Panc1 (cell line): ENCODE results near the gene UVSSA. TPM values are rescaled to one million over a fixed set of nuclear protein-coding genes. Genes with fewer than 3 reads are reported as not detected.

Experiments
- ATAC-seq: fragments of 200-7000 bp; cut with Tn5 transposase; 2 replicates; pipeline ENCODE4 v1.9.1; 2020; ENCODE audit warnings: mild to moderate bottlenecking, moderate library complexity
- BruUV-seq: library from RNA; stranded (reverse); fragments of 400-500 nt; replicated peaks from 2 replicates; lab custom pipeline; 2021; lab: Mats Ljungman, UMichigan
- CTCF ChIA-PET: fragments of 300-600 bp; sonication (Branson Sonifier 250); formaldehyde crosslinking; loops from one replicate; lab custom pipeline; 2022; ENCODE audit warnings: antibody characterized with exemption; lab: Charles Lee
- POLR2A ChIA-PET: fragments of 300-600 bp; sonication (Branson Sonifier 250); formaldehyde crosslinking; loops from one replicate; lab custom pipeline; 2022; ENCODE audit warnings: antibody characterized with exemption; lab: Charles Lee
- DNase-seq: peaks from one replicate; pipeline ENCODE4 v3.0.0-alpha.2; 2010; ENCODE audit warnings: low read depth, low spot score
- H3K27ac ChIP-seq: 2 replicates; pipeline ENCODE4 v1.5.1; 2011; ENCODE audit warnings: mild to moderate bottlenecking, low read length, inconsistent platforms
- H3K27me3 ChIP-seq: fragments of 200-500 bp; sonication (Bioruptor generic); 2 replicates; pipeline ENCODE4 v1.6.0; 2014; ENCODE audit warnings: low read length, inconsistent platforms; ENCODE audit not compliant: control insufficient read depth, insufficient read depth
- H3K36me3 ChIP-seq: fragments of 200-500 bp; sonication (Bioruptor generic); 2 replicates; pipeline ENCODE4 v1.5.1; 2014; ENCODE audit warnings: inconsistent platforms, mild to moderate bottlenecking, low read length, moderate library complexity; ENCODE audit not compliant: control insufficient read depth, insufficient read depth
- H3K4me1 ChIP-seq: 2 replicates; pipeline ENCODE4 v1.5.1; 2011; ENCODE audit warnings: inconsistent platforms, mild to moderate bottlenecking, low read length, moderate library complexity; ENCODE audit not compliant: control insufficient read depth, insufficient read depth
- H3K4me3 ChIP-seq, 2 experiments: 2 replicates each; pipeline ENCODE4 v1.5.1; 2011 to 2012; ENCODE audit warnings: low read depth in 2 of 2, low read length in 2 of 2, mild to moderate bottlenecking in 2 of 2, inconsistent platforms in 1 of 2, moderate library complexity in 1 of 2
- H3K9me3 ChIP-seq: fragments of 200-500 bp; sonication (Bioruptor generic); 2 replicates; pipeline ENCODE4 v1.5.1; 2014; ENCODE audit warnings: low read depth, mild to moderate bottlenecking, inconsistent platforms, low read length, moderate library complexity; ENCODE audit not compliant: control insufficient read depth, insufficient read depth
- POLR2AphosphoS5 ChIP-seq: IDR thresholded peaks from 2 replicates; pipeline ENCODE4 v1.6.1; 2012; ENCODE audit warnings: mild to moderate bottlenecking, low read depth, low read length, moderate library complexity
- SIN3A ChIP-seq: IDR thresholded peaks from 2 replicates; pipeline ENCODE4 v1.6.1; 2012; ENCODE audit warnings: low read depth, mild to moderate bottlenecking, low read length, moderate library complexity, borderline replicate concordance; ENCODE audit not compliant: insufficient read depth
- TCF7L2 ChIP-seq: IDR thresholded peaks from 2 replicates; pipeline ENCODE4 v1.6.1; 2011; ENCODE audit warnings: mild to moderate bottlenecking, low read depth, low read length, inconsistent platforms
- in situ Hi-C: cut with HindIII; loops from 2 replicates; pipeline ENCODE4 v1.10.0; 2016; ENCODE audit warnings: low sequenced_read_pairs, low pct_unique_long_range_greater_than_20kb
- intact Hi-C: fragments of 100-400 bp; cut with micrococcal nuclease; formaldehyde crosslinking; loops from one replicate; pipeline ENCODE4 v1.10.0; 2022; ENCODE audit not compliant: unreplicated experiment
- total RNA-seq: library from RNA; stranded (reverse); gene quantifications from one replicate; pipeline ENCODE4 v1.2.1, GENCODE V29; 2021; ENCODE audit not compliant: unreplicated experiment
- TF ChIP-seq, protein P1 (sequence below): fragments of 450-650 bp; IDR thresholded peaks from 2 replicates; pipeline ENCODE4 v1.5.1; 2017; ENCODE audit warnings: mild to moderate bottlenecking
- TF ChIP-seq, protein P2 (sequence below), 2 experiments: IDR thresholded peaks; 2 replicates each; pipeline ENCODE4 v1.6.1; 2011 to 2012; ENCODE audit warnings: low read depth in 2 of 2, control low read depth in 1 of 2, low read length in 1 of 2, mild to moderate bottlenecking in 1 of 2, moderate library complexity in 1 of 2; ENCODE audit not compliant: insufficient read depth in 1 of 2

UVSSA gene
- total RNA-seq, 1 experiment from 2014 or later, result 23.4 TPM

GRCh38 chr4:1349359-1350168 lies 2.6 kb downstream of the UVSSA start:
- Histone ChIP-seq H3K27ac (no peak overlapping the region), H3K9me3 (no peaks in the 10 kb centered on the region), H3K4me1 (peaks cover 8% of the 10 kb centered on the region), H3K4me3 (no peak overlapping the region), H3K36me3 (no peaks in the 10 kb centered on the region), H3K27me3 (no peaks in the 10 kb centered on the region)
- no peak for ATAC-seq
- ChIA-PET CTCF (no interaction called here), POLR2A (no interaction called here)
- BruUV-seq, result no TSS peak
- intact Hi-C loops (no loop called here), in situ Hi-C loops (no loop called here)
- DNase-seq, result no peak
- TF ChIP-seq TCF7L2, result no peak
- no peak for TF ChIP-seq SIN3A
- no peak for TF ChIP-seq POLR2AphosphoS5
- TF ChIP-seq, protein P1, sequence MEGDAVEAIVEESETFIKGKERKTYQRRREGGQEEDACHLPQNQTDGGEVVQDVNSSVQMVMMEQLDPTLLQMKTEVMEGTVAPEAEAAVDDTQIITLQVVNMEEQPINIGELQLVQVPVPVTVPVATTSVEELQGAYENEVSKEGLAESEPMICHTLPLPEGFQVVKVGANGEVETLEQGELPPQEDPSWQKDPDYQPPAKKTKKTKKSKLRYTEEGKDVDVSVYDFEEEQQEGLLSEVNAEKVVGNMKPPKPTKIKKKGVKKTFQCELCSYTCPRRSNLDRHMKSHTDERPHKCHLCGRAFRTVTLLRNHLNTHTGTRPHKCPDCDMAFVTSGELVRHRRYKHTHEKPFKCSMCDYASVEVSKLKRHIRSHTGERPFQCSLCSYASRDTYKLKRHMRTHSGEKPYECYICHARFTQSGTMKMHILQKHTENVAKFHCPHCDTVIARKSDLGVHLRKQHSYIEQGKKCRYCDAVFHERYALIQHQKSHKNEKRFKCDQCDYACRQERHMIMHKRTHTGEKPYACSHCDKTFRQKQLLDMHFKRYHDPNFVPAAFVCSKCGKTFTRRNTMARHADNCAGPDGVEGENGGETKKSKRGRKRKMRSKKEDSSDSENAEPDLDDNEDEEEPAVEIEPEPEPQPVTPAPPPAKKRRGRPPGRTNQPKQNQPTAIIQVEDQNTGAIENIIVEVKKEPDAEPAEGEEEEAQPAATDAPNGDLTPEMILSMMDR, result no peak
- TF ChIP-seq, protein P2, sequence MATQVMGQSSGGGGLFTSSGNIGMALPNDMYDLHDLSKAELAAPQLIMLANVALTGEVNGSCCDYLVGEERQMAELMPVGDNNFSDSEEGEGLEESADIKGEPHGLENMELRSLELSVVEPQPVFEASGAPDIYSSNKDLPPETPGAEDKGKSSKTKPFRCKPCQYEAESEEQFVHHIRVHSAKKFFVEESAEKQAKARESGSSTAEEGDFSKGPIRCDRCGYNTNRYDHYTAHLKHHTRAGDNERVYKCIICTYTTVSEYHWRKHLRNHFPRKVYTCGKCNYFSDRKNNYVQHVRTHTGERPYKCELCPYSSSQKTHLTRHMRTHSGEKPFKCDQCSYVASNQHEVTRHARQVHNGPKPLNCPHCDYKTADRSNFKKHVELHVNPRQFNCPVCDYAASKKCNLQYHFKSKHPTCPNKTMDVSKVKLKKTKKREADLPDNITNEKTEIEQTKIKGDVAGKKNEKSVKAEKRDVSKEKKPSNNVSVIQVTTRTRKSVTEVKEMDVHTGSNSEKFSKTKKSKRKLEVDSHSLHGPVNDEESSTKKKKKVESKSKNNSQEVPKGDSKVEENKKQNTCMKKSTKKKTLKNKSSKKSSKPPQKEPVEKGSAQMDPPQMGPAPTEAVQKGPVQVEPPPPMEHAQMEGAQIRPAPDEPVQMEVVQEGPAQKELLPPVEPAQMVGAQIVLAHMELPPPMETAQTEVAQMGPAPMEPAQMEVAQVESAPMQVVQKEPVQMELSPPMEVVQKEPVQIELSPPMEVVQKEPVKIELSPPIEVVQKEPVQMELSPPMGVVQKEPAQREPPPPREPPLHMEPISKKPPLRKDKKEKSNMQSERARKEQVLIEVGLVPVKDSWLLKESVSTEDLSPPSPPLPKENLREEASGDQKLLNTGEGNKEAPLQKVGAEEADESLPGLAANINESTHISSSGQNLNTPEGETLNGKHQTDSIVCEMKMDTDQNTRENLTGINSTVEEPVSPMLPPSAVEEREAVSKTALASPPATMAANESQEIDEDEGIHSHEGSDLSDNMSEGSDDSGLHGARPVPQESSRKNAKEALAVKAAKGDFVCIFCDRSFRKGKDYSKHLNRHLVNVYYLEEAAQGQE (IDR thresholded peaks at IDR 0.05; ENCODE audit: insufficient read depth in 1 of 2, low read depth in 2 of 2, low read length in 1 of 2), result no peak

GRCh38 chr4:1350169-1350520 lies 3.1 kb downstream of the UVSSA start:
- ATAC-seq (no peak), DNase-seq (no peak)
- ChIA-PET POLR2A (no interaction called here), CTCF (interaction anchor here (0.6 kb wide), 1 partner anchor 125 kb away, joined by 3 read pairs; no protein-coding TSS in a partner anchor)
- no peaks in the 10 kb centered on the region for H3K9me3 ChIP-seq
- in situ Hi-C loops, result no loop called here
- H3K36me3 ChIP-seq, result no peaks in the 10 kb centered on the region
- TF ChIP-seq, protein P1, result no peak
- TF ChIP-seq, protein P2 (IDR thresholded peaks at IDR 0.05; ENCODE audit: insufficient read depth in 1 of 2, low read depth in 2 of 2, low read length in 1 of 2), result no peak
- no peak for TF ChIP-seq POLR2AphosphoS5
- TF ChIP-seq SIN3A, result no peak
- no peak for TF ChIP-seq TCF7L2
- no peaks in the 10 kb centered on the region for H3K27me3 ChIP-seq
- H3K4me3 ChIP-seq, result no peak overlapping the region
- intact Hi-C loops, result no loop called here
- no TSS peak for BruUV-seq
- peaks cover 4% of the 10 kb centered on the region for H3K4me1 ChIP-seq
- no peak overlapping the region for H3K27ac ChIP-seq
